SKM-1 treated with dmso at 0.1 percent for 144 hours (cell line): ENCODE measurements around the gene NXN.
"Not testable (repeated sequence)": the region's sequence is repeated elsewhere in the genome, so short reads cannot be mapped to it uniquely, and the experiment has no call there.

Experiments
- DNase-seq: peaks from one replicate; lab custom pipeline; 2025; ENCODE audit not compliant: unreplicated experiment; lab: John Stamatoyannopoulos, UW

The NXN gene

DNA sequence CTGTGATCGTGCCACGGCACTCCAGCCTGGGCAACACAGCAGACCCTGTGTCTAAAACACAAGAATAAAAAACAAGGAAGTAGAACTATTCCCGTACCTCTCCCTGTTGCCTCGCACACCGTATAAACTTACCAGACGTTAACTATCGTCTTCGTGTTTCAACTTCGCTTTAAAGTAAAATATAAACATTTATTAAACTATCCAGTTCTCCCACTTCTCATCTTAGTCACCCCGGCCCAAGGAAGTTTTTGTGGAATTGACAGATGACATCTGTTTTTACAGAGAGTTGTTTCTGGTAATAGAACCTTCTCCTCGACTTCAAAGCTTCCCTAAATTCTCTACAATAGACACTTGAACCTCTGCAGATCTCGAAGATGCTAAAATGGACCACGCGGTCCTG is 83.1 kb downstream of the NXN start:
- DNase-seq, result no peak

- no peak for DNase-seq
Observed at GRCh38 chr17:892958-893357, 86.6 kb downstream of the NXN start.

DNA sequence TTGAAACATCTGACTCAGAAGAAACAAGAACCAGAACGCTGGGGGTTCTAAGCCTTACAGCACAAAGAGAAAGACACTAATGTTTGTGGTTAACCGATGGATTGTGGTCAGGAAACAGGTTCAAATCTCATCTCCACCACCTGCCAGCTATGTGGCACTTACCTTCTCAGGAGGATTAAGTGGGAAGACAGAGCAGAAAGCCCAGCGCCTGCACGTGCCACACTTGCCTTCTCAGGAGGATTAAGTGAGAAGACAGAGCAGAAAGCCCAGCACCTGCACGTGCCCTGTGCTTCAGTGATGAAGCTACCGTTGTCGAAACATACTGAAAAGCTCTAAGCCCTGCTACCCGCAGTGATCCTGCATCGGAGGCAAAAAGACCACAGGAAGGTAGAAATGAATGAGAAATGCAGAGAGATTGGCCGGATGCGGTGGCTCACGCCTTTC is 90.6 kb downstream of the NXN start:
- no peak for DNase-seq

DNA sequence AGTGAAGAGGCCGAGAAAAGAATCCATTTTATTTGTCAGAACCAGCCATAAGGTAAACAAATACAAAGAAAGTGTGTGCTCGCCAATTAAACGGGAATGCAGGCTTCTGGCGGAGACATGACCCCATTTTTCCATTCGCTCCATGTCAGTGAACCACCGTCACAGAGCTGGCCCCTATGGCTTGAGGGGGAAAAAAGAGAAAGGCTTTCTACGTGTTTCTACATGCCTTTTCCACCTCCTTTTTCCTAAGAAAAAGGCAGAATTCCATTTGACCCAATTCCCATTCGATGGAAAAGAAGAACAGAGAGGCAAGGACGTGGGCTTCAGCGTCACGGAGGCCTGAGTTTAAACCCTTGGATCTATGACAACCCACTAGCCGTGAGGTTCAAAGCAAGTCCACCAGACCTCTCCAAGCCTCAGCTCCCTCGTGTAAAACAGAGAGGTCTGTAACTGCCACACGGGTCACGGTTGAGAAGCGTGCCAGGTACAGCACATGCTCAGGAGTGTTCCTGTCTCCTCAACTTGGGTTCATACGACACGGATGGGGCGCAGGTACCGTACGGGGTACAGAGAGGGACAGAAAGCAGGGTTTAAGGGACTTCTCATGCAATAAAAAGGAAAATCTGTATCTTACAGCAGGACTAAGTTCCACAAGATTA is 91.9 kb downstream of the NXN start:
- DNase-seq, result no peak

- DNase-seq, result no peak
Observed at GRCh38 chr17:885971-886571, 93.5 kb downstream of the NXN start.

DNA sequence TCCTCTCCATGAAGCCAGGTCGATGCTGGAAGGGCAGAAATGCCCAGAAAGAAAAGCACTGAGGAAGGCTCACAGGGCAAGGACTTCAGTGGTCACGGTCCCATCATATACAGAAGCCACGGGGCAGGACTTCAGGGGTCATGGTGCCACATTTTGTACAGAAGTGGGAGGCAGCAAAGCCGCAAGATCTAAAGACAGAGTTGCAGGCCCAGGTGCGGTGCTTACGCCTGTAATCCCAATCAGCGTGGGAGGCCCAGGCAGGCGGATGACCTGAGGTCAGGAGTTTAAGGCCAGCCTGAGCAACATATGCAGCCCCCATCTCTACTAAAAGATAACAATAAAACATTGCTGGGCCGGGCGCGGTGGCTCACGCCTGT is 96.0 kb downstream of the NXN start:
- DNase-seq, result no peak

- no peak for DNase-seq
Observed at GRCh38 chr17:882827-883585, 96.6 kb downstream of the NXN start.

DNA sequence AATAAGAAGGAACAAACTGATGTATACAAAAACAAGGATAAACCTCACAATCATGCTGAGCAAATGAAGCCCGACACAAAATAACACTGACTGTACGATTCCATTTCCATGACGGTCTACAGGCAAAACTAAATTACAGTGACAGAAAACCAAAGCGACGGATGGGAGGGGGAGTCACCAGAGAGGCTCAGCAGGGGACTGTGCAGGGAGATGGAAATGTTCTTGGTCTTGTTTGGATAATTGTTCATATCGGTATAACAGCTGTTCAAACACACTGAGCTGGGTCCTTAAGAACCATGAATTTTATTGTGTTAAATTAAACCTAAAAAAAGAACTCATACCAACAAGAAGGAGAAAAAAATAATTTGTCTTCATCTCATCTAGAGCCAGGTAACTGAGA is 97.8 kb downstream of the NXN start:
- DNase-seq, result no peak

DNA sequence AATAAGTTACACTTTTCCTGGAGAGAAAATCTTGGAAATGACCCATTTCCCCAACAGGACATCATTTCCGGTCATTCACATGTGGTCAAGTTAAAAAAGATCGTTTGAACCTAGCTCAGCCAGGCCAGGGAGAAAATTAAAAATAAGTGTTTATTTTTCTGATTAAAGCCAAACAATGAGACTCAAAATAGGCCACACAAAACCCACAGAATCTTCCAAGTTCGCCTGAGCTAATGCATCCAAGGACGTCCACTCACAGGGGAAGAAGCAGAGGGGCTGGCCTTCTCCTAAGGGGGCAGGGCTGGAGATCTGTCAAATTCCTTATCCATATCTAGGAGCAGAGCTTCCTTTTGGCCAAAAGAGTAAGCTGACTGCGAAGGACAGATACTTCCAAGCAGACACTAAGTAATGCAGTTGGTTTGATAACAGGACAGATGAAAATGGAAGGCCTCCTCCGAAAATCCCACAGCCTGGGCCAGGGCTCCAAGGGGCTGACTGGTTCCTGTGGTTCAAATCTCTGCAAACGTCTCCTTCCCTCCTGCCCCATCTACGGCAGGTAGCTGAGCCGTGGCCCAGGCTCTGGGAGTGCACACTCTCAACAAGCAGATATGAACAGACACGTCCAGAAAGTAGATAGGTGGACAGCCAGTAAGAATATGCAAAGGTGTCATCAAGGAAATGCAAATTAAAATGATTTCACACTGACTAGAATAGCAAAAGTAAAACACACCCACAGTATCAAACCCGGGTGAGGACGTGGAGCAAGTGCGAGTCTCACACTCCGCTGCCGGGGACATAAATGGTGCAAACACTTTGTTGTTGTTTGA is 98.9 kb downstream of the NXN start:
- no peak for DNase-seq

GRCh38 chr17:879546-880442 is 99.8 kb downstream of the NXN start:
- peak; percentile 41 for DNase-seq

DNA sequence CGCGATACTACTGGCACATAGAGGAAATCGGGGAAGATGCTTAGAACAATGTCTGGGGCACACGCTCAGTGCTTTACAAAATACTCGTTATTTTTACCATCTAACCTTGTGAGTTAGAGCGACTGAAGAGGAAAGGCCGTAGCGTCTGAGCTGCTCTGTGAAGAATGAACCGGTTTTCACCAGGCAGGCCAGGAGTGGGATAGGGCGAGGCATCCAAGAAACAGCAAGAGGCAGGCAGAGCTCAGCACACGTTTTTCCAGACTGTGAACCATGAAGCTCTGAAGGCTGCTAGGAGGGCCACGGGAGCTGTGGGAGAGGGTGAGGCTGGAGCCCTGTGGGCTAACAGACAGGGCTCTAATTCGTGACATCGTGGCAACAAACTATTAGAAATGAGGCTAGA is 101.9 kb downstream of the NXN start:
- no peak for DNase-seq

DNA sequence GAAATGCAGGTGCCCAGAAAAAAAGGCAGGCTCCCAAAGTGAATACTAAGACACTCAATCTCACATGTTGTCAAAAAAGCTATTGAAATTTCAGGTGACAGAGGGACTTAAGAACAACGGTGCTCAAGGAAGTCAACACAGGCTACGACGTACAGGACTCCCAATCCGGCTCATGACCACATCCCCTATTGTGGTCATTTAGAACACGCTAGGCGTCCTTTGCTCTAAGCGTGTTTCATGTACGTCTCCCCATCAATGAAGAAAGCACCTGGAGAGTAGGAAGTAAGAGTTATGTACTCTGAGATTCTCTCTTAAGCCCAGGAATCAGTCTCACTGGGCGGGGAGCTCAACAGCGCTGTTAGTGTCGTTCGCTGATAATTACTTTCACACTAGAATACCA is 103.3 kb downstream of the NXN start:
- no peak for DNase-seq

GRCh38 chr17:874590-874989 is 105.0 kb downstream of the NXN start:
- not testable (repeated sequence) for DNase-seq

- DNase-seq, result no peak
Observed at GRCh38 chr17:872855-873254, 106.7 kb downstream of the NXN start.

GRCh38 chr17:871751-872519 is 107.6 kb downstream of the NXN start:
- no peak for DNase-seq

- no peak for DNase-seq
Observed at GRCh38 chr17:869567-870525, 109.7 kb downstream of the NXN start.

GRCh38 chr17:869086-869485 is 110.5 kb downstream of the NXN start:
- DNase-seq, result no peak

DNA sequence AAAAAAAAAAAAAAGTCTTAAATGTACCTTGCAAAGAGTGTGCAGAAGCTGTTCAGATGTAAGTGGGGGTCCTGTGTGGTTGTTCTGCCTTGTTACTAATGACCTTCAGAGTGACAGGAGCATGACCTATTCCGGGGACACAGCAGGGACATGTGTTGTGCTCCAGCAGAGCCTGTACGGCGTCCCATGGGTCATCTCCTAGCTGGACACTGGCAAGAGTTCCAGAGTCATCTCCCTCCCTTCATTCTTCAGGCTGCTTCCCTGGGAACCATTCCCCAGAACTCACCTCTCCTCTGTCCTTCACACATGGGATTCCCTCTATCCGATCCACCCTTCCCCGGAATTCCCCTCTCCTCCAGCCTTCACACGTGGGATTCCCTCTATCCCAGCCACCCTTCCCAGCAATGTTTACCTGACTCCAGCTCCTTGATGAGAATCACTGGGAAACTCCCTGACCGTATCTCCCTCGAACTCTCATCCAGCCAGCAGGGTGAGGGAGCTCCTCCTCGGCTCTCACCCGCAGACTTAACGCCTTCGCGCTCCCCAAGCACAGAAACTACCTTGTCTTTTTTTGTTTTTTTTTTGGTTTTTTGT is 111.6 kb downstream of the NXN start:
- DNase-seq, result no peak
